OCI-LY1 (cell line): ENCODE results near the gene ROBO1.

Source experiments
- EZH2 ChIP-seq: fragments of 200-600 bp; sonication (generic), shearing (Covaris generic); IDR thresholded peaks from 2 replicates; pipeline ENCODE4 v1.8.0; 2017; ENCODE audit warnings: borderline replicate concordance, mixed run types, mild to moderate bottlenecking, antibody characterized with exemption, low read length, moderate library complexity, mixed read lengths
- TF ChIP-seq, protein P1 (sequence below): fragments of 200-600 bp; sonication (generic), shearing (Covaris generic); IDR thresholded peaks from 2 replicates; pipeline ENCODE4 v1.5.1; 2017; ENCODE audit warnings: mild to moderate bottlenecking, antibody characterized with exemption, low read length, moderate library complexity, mixed read lengths

DNA sequence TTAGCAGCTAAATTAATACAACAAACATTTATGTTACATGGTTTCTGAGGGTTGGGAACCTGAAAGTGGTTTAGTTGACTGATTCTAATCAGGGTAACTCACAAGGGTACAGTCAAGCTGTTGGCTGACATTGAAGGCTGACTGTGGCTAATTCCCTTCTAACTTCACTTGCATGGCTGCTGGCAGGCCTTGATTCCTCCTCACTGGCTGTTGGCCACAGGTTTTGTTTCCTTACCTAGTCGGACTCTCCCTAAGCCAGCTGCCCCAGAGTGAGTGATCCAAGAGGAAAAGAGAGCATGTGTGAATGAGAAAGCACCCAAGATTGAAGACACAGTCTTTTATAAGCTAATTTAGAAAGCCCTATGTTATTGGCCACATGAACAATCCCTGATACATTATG lies 700.1 kb downstream of the ROBO1 start:
- TF ChIP-seq, protein P1, sequence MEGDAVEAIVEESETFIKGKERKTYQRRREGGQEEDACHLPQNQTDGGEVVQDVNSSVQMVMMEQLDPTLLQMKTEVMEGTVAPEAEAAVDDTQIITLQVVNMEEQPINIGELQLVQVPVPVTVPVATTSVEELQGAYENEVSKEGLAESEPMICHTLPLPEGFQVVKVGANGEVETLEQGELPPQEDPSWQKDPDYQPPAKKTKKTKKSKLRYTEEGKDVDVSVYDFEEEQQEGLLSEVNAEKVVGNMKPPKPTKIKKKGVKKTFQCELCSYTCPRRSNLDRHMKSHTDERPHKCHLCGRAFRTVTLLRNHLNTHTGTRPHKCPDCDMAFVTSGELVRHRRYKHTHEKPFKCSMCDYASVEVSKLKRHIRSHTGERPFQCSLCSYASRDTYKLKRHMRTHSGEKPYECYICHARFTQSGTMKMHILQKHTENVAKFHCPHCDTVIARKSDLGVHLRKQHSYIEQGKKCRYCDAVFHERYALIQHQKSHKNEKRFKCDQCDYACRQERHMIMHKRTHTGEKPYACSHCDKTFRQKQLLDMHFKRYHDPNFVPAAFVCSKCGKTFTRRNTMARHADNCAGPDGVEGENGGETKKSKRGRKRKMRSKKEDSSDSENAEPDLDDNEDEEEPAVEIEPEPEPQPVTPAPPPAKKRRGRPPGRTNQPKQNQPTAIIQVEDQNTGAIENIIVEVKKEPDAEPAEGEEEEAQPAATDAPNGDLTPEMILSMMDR = no peak
- no peak for TF ChIP-seq EZH2
